Bronchial epithelial cell (primary cell): ENCODE data around the gene TLE3. TPM values are rescaled to one million over a fixed set of nuclear protein-coding genes. Genes with fewer than 3 reads are reported as not detected.
"Not testable (repeated sequence)": the region's sequence is repeated elsewhere in the genome, so short reads cannot be mapped to it uniquely, and the experiment has no call there.

ENCODE experiments used
- DNase-seq: peaks from one replicate; pipeline ENCODE4 v3.0.0-alpha.2; 2010; ENCODE audit warnings: low read depth
- FAIRE-seq: peaks from 2 replicates; lab custom pipeline; 2011; peaks lifted over from hg19 to GRCh38; lab: Jason Lieb, UNC
- H3K27me3 ChIP-seq: 2 replicates; pipeline ENCODE4 v1.5.1; 2011; ENCODE audit warnings: low read length; ENCODE audit not compliant: control insufficient read depth, insufficient read depth
- H3K36me3 ChIP-seq: 2 replicates; pipeline ENCODE4 v1.5.1; 2011; ENCODE audit warnings: low read length; ENCODE audit not compliant: control insufficient read depth, insufficient read depth
- H3K4me3 ChIP-seq: 2 replicates; pipeline ENCODE4 v1.5.1; 2011; ENCODE audit warnings: mild to moderate bottlenecking, low read depth, low read length, control low read depth
- CTCF ChIP-seq: IDR thresholded peaks from 2 replicates; pipeline ENCODE4 v1.5.1; 2011; ENCODE audit warnings: mild to moderate bottlenecking, moderate library complexity, low read length, control low read depth, inconsistent platforms; ENCODE audit not compliant: insufficient read depth, severe bottlenecking
- total RNA-seq: library from RNA; depleted of rRNA; stranded (reverse); fragments of >200 nt; gene quantifications from 2 replicates; pipeline ENCODE4 v1.2.1, GENCODE V29; 2014

The TLE3 gene
- total RNA-seq, 1 donor from 2014 or later = 19.2 TPM

DNA sequence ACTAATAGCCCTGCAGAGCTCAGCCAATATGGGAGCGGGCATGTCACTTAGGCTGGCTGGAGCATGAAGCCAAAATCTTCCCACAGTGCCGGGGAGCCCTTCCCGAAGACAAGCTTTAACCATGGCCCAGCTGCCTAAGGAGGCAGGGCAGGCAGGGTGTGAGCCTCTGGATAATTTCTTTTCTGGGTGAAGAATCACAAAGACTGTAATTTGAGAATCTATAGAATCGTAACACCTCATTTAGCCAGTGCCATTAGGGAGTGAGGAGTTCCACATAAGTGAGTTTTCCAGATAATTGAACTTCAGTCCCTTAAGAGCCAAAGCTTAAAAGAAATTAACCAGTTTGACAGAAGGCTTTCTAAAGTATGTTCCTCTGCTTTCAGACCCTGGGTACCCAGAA is 40.2 kb upstream of the TLE3 start:
- H3K4me3 ChIP-seq = no peak overlapping the region
- TF ChIP-seq CTCF = no peak
- no peak for DNase-seq
- peaks cover 32% of the 10 kb centered on the region for H3K27me3 ChIP-seq
- no peak for FAIRE-seq
- H3K36me3 ChIP-seq = no peaks in the 10 kb centered on the region

GRCh38 chr15:70137021-70137420 is 39.3 kb upstream of the TLE3 start:
- H3K4me3 ChIP-seq, DNase-seq, FAIRE-seq, H3K36me3 ChIP-seq: not testable (repeated sequence)
- H3K27me3 ChIP-seq = peaks cover 27% of the 10 kb centered on the region

GRCh38 chr15:70133781-70134421 is 36.2 kb upstream of the TLE3 start:
- peaks cover 9% of the 10 kb centered on the region for H3K27me3 ChIP-seq
- no peak for FAIRE-seq
- TF ChIP-seq CTCF = no peak
- H3K36me3 ChIP-seq = no peaks in the 10 kb centered on the region
- no peak for DNase-seq
- H3K4me3 ChIP-seq = no peak overlapping the region

DNA sequence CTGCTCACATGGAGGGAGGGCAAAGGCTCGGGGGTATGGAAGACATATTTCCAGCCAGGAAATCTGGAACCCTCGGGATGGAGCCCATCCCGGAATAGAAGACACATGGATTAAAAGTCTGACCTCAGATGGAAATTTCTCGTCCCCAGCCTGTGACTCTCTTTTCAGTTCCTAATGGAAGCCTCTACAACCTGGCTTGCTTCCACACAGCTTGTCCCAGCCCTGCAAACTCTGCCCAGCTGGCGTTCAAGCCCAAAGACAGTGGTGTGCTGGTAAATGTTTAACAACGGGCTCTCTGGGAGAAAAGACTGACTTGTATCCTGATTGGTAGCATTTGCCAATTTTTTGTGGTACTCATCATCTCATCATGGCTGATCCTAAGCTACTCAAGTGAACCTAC is 35.6 kb upstream of the TLE3 start:
- Histone ChIP-seq H3K4me3 (no peak overlapping the region), H3K36me3 (no peaks in the 10 kb centered on the region), H3K27me3 (peaks cover 5% of the 10 kb centered on the region)
- no peak for FAIRE-seq
- DNase-seq = no peak
- no peak for TF ChIP-seq CTCF

- no peak overlapping the region for H3K4me3 ChIP-seq
- no peaks in the 10 kb centered on the region for H3K36me3 ChIP-seq
- DNase-seq (no peak), FAIRE-seq (no peak)
- no peak for TF ChIP-seq CTCF
- H3K27me3 ChIP-seq = peaks cover 5% of the 10 kb centered on the region
Measured at GRCh38 chr15:70132571-70132970, 34.9 kb upstream of the TLE3 start.

DNA sequence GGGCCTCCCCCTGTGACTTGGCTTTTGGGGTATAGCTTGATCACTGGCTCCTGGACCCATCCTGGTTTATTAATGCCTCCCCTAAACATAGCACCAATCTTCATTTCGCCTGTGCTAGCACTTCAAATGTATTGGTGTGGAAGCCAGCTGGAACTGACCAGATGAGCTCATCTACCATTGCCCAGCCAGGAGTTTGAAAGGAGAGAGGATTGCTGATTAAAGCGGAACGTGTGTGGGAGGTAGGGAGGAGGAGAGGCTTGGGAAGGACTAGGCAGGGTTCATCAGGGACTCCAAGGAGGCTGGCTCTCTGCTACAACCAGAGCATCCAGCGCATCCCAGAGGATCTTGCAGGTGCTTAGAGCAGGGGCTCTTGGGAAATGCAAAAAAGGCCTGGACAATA is 34.4 kb upstream of the TLE3 start:
- FAIRE-seq = no peak
- TF ChIP-seq CTCF = no peak
- Histone ChIP-seq H3K4me3 (no peak overlapping the region), H3K27me3 (peaks cover 9% of the 10 kb centered on the region), H3K36me3 (no peaks in the 10 kb centered on the region)
- DNase-seq = no peak
